ENCODE data around the gene SPPL2C. TPM values are rescaled to one million over a fixed set of nuclear protein-coding genes. Genes with fewer than 3 reads are reported as not detected.

Gene SPPL2C
- total and polyA plus RNA-seq, 3 donors from 2014 or later: 21.7 to 64.7 (median 58.9) TPM

DNA sequence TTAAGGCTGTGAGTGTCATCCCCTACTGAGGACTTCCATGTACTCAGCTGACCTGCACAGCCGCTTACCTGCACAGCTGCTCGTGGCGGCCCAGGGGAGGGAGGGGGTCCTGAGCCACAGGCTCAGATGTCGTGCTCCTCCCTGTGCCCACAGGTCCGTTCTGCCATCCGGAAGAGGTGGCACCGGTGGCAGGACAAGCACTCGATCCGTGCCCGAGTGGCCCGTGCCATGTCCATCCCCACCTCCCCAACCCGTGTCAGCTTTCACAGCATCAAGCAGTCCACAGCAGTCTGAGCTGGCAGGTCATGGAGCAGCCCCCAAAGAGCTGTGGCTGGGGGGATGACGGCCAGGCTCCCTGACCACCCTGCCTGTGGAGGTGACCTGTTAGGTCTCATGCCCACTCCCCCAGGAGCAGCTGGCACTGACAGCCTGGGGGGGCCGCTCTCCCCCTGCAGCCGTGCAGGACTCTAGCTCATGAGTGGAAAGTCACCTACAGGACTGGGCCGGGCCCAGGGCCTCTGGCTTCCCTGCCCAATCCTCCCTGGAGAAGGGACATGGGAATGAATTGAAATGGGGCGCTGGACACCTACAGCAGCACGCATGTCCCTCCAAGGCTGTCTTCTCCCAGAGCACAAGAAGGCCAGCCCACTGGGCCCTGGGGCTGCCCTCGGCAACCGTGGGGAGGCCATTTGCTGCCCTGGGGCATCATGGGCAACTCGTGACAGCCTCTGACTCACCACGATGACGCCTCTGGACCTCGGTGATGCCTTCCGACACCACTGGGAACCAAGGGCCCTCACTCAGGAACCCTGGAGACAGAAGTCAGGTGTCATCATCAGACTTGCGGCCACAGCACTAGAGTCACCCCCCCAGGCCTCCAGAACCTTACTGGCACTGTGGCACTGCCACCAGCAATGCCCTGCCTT lies 9.9 kb upstream of the SPPL2C start:
- intact Hi-C loops (cut with DNase I; ENCODE audit: low total_unique reads): loop anchor here (5.0 kb wide), 1 partner anchor 192 kb away; no protein-coding TSS in a partner anchor

DNA sequence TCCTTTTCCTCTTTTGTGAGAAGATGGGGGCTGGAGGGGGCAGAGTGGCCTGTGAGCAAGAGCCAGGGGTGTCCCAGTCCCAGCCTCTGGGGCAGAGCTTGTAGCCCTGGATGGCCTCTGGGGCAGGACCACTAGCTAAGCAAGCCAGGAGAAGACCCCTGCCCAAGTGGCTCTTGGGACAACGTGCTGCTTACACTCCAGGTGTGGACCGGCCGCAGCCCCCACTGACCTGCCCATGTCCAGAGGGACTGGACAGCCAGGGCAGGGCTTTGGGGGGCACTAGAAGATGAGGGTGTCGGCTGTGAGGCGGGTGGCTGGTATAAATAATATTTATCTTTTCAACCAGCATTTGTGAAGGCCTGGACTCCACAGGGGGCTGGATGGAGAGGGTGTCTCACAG lies 9.2 kb upstream of the SPPL2C start:
- Histone ChIP-seq H3K9me3 (no peaks in the 10 kb centered on the region), H3K36me3 (ENCODE audit: low read depth, missing control alignments) (no peaks in the 10 kb centered on the region), H3K4me3 (no peak overlapping the region), H3K27me3 (no peaks in the 10 kb centered on the region), H3K27ac (no peak overlapping the region), H3K4me1 (no peaks in the 10 kb centered on the region)
- DNase-seq: no peak
- WGBS, 2 donors: 80 to 100% methylated on average over 2 to 4 of the region's 5 CpGs
- TF ChIP-seq POLR2A (IDR thresholded peaks at IDR 0.05): no peak
- TF ChIP-seq, protein P1, sequence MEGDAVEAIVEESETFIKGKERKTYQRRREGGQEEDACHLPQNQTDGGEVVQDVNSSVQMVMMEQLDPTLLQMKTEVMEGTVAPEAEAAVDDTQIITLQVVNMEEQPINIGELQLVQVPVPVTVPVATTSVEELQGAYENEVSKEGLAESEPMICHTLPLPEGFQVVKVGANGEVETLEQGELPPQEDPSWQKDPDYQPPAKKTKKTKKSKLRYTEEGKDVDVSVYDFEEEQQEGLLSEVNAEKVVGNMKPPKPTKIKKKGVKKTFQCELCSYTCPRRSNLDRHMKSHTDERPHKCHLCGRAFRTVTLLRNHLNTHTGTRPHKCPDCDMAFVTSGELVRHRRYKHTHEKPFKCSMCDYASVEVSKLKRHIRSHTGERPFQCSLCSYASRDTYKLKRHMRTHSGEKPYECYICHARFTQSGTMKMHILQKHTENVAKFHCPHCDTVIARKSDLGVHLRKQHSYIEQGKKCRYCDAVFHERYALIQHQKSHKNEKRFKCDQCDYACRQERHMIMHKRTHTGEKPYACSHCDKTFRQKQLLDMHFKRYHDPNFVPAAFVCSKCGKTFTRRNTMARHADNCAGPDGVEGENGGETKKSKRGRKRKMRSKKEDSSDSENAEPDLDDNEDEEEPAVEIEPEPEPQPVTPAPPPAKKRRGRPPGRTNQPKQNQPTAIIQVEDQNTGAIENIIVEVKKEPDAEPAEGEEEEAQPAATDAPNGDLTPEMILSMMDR (IDR thresholded peaks at IDR 0.05): no peak
- intact Hi-C loops (cut with DNase I; ENCODE audit: low total_unique reads): no loop called here

More for the DNA sequence above, 9.9 kb upstream of the SPPL2C start:
- Histone ChIP-seq H3K27me3 (no peaks in the 10 kb centered on the region), H3K27ac (no peak overlapping the region), H3K4me3 (no peak overlapping the region), H3K36me3 (ENCODE audit: low read depth, missing control alignments) (no peaks in the 10 kb centered on the region), H3K9me3 (no peaks in the 10 kb centered on the region), H3K4me1 (no peaks in the 10 kb centered on the region)
- WGBS, 2 donors: 91 to 100% methylated on average over 4 to 26 of the region's 26 CpGs
- no peak for DNase-seq
- TF ChIP-seq, protein P1 (IDR thresholded peaks at IDR 0.05): no peak
- TF ChIP-seq POLR2A (IDR thresholded peaks at IDR 0.05): no peak

DNA sequence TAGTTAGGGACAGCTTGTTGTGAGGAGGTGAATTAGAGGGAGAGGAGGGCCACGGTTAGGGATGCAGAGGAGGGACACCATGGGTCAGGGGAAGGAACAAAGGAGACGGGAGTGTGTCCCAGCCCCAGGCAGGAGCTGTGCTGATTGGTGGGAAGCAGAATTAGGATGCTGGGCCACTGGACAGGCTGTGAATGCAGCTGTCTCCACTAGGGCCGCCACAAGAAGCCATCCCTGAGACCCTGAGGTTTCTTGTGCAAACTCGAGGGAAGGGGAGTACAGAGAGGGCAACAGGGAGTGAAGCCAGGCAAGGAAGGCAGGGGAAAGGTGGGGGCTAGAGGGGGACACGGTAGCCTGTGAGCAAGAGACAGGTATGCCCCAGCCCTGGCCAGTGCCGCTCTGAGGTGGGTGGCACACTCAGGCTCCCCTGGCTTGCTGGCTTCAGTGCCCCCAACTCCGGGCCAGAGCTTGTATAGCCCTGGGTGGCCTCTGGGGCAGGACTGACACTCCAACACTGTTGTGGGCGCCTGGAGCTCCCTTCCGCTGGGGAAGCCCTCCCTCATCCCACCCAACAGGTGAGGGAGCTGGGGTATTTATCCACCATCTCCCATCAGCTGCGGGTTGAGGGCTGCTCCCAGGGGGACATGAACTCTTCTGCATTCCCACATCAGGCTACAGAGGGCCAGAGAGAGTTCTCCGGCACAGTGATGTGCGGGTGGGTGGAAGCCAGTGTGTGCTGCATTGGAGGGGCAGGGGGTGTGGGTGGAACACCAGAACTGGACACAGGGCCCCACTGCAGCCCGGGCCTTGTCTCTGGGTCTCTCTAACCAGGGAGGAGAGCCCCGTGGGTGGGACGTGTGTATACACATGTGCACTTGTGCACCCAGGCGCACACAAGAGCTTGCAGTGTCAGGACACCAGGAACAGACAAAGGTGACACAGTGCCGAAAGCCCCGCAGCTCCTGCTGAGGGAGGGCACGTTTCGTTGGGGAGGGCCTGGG lies 8.3 kb upstream of the SPPL2C start:
- no peaks in the 10 kb centered on the region for H3K4me1 ChIP-seq
- TF ChIP-seq, protein P1 (IDR thresholded peaks at IDR 0.05): no peak
- TF ChIP-seq POLR2A (IDR thresholded peaks at IDR 0.05): no peak
- H3K4me3 ChIP-seq: no peak overlapping the region
- no peak overlapping the region for H3K27ac ChIP-seq
- H3K9me3 ChIP-seq: no peaks in the 10 kb centered on the region
- DNase-seq: no peak
- H3K27me3 ChIP-seq: no peaks in the 10 kb centered on the region
- 71 to 85% methylated on average over 18 to 20 of the region's 20 CpGs for WGBS, 2 donors
- intact Hi-C loops (cut with DNase I; ENCODE audit: low total_unique reads): no loop called here
- no peaks in the 10 kb centered on the region for H3K36me3 ChIP-seq (ENCODE audit: low read depth, missing control alignments)

DNA sequence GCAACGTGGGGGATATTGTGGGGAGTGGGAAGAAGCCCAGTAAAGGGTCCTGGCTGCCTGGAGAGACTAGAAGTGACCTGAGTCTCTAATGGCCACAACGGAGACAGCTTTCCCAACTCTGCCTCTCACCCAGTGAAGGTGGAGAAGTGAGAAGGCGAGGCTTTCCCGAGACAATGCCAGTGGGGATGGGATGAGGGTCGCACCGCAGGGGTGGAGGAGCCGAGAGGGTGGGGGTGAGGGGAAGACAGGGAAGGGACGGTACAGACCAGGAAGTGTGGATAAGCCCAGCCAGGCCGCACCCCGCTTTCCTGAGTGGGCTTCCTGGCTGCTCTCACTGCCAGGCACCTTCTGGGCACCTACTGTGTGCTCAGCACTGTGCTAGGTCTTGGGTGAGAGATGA lies 7.5 kb upstream of the SPPL2C start:
- H3K4me1 ChIP-seq: no peaks in the 10 kb centered on the region
- no peak for DNase-seq
- 70 to 73% methylated on average over 10 of the region's 10 CpGs for WGBS, 2 donors
- TF ChIP-seq, protein P1 (IDR thresholded peaks at IDR 0.05): no peak
- intact Hi-C loops (cut with DNase I; ENCODE audit: low total_unique reads): no loop called here
- no peaks in the 10 kb centered on the region for H3K27me3 ChIP-seq
- H3K36me3 ChIP-seq (ENCODE audit: low read depth, missing control alignments): no peaks in the 10 kb centered on the region
- H3K4me3 ChIP-seq: no peak overlapping the region
- H3K9me3 ChIP-seq: no peaks in the 10 kb centered on the region
- no peak overlapping the region for H3K27ac ChIP-seq
